Epidermal melanocyte (primary cell): ENCODE data around the gene MATN3.

ENCODE experiments used
- DNase-seq: peaks from one replicate; pipeline ENCODE4 v3.0.0; 2011; ENCODE audit warnings: low spot score; ENCODE audit not compliant: insufficient read length

The MATN3 gene

DNA sequence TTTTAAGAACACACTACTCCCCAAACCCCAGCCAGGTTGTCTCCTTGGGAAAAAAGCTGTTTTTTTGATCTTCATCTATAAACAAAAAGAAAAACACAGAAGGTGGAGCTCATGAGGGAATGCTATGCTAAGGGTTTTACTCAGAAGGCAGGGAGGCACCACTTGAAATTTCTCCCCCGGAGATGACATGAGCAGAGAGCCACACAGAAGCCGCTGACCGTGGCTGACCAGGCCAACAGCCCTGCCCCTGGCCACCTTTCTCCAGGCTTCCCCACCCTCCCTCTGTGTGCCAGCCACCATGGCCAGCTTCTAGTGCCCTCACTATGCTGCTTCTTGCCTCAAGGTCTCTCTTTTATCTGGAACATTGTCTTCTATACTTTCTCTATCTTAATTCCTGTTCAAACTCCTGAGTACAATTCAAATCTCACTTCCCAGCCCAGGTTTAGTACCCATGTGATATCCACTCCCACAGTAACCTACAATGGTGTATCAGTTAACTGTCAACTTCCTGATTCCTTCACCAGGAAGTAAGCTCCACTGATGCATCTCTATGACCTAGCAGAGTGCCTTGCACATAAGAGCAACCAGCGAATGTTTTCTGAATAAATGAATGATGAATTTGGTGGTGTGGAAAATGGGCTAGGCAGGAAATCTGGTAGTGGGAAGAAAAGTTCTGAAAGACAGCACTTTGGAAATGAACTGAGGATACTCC lies 23.6 kb upstream of the MATN3 start:
- no peak for DNase-seq

DNA sequence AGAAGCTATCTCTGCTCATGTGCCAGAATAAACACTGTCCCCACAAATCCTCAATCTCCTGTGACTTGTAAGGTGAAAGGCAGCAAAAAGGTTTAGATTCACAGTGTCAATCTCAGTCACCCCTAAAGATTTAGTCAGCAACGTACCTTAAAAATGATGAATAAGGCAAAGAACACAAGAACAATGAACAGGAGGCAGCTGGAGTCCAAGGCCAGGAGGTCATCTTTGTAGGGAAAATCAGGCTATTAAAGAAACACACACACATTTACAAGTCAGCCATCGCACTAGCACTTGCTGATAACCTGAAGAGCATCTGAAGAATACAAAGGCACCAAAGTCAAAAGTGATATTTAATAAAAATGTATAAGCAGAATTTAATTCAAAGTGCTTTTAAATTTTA lies 22.4 kb upstream of the MATN3 start:
- DNase-seq, result no peak

DNA sequence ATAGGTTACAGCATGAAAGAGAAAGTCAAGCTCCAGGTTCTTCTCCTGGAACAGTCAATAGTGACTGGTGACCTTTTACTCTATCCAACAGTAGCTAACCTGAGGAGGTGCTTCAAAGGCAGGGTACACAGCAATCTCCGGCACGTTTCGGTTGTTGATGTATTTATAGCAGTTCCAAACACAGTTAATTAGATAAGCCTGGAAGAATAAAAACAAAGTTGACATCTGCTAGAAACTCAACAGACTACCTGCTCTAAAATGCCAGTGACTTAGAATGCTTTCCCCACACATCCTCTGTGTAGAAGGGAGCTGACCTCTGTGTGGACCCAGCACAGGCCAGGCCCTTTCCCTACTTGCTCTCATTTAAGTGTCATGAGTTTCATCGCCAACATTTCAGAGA lies 21.8 kb upstream of the MATN3 start:
- DNase-seq, result no peak

DNA sequence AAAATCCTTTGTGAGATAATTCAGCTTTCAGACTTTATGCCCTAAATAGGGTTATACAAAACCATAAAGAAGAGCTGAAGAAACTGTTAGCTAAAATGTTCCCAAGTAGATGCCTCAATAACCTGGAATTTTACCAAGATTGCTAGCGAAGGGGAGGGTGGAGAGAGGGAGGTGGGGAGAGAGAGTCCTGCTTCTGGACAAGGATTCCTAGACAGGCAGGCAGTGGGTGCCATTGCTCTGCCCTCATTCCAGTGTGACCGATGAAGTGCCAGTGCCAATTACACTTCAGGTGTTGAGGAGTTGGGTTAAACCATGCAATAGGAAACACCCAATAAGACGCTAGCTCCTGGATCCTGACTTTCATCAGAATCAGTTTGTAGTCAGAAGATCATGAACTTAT lies 20.9 kb upstream of the MATN3 start:
- DNase-seq, result no peak

DNA sequence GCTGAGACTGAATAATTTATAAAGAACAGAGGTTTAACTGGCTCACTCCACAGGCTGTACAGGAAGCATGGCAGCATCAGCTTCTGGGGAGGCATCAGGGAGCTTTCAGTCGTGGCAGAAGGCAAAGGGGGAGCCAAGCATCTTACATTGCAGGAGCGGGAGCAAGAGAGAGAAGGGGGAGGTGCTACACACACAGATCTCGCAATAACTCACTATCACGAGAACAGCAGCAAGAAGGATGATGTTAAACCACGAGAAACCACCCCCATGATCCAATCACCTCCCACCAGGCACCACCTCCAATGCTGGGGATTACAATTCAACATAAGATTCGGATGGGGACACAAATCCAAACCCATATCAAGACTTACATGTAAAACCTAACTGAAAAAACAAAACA lies 17.8 kb upstream of the MATN3 start:
- no peak for DNase-seq

DNA sequence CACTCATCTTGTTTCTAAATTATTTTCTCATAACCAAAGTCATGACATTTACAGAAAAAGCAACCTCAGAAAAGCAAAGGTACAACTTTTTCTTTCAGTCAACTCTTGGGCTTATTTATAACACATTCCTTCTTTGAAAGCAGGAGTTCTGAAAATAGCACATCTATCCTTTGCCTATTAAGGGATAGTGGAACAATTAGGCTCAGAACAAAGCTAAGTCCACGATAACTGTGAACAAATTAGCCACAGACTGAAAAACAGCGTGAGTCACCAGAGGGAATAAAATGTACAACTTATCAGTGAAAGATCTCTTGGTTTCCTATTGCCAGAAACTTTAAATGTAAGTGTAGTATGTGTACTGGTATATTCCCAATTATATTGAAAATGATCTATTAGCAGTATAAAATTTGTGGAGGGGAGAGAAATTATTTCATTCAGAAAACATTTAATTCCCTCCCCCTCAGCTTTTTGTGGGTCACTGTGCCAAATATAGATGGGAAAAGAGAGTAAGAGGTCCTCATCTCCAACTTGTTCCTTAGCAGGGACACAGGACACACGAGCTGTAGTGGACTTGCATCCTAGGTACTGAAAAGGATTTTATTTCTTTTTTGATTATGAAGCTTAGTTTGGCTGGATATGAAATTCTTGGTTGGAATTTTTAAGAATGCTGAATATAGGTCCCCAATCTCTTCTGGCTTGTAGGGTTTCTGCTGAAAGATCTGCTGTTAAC lies 15.4 kb upstream of the MATN3 start:
- DNase-seq, result no peak

DNA sequence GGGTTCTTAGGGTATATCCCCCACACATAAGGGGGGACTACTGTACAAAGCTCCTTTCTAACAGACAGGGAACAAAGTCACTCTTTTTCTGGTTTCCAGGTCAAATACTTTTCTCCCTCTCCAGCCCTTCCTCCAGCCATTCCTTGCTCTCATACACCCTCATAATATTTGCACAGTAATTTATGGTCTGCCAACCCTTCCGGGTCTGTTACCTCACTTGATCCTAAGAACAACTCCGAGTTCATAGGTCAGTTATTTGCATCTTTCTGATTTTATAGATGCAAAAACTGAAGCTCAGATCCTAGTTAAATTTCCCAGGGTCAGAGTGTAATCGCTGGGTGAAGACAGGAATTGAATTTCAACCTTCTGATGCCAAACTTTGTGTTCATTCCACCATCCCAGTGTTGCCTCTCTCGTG lies 14.8 kb upstream of the MATN3 start:
- no peak for DNase-seq

DNA sequence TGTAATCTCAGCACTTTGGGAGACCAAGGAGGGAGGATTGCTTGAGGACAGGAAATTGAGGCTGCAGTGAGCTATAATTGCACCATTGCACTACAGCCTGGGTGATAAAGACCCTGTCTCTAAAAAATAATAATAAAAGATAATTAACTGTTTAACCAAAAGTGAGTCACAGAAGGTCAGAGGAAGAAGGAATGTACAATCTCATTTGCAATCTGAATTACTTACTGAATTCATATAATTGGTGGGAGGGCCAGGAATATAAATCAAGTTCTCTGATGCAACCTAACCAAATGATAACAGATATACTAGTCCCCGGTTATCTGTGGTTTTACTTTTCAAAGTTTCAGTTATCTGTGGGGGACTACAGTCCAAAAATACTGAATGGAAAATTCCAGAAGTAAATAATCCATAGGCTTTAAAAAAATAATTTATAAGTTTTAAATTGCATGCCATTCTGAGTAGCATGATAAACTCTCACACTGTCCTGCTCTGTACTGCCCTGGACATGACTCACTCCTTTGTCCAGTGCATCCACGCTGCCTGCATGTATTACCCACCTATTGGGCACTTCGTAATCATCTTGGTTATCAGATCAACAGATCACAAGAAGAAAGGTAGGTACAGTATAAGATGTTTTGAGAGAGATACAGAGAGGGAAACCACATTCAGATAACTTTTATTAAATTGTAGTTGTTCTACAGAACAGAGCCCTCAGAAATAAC lies 12.8 kb upstream of the MATN3 start:
- DNase-seq, result no peak

DNA sequence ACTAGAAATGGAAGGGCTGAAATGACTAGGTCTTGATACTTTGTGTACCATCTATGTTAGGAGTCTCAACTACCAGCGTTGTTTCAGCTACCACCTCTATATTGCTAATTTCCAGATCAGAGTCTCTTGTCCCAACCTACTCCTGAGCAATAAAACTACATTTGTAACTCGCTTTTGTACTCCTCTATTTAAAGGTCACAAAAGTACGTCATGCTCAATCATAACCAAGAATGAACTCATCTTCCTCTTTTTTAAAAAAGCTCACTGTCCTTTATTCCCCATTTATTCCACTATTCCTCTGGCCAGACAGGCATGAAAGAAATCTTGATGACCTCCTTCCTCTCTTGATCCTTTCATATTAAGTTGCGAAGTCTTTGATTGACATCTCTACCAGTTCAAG lies 11.2 kb upstream of the MATN3 start:
- DNase-seq, result no peak

DNA sequence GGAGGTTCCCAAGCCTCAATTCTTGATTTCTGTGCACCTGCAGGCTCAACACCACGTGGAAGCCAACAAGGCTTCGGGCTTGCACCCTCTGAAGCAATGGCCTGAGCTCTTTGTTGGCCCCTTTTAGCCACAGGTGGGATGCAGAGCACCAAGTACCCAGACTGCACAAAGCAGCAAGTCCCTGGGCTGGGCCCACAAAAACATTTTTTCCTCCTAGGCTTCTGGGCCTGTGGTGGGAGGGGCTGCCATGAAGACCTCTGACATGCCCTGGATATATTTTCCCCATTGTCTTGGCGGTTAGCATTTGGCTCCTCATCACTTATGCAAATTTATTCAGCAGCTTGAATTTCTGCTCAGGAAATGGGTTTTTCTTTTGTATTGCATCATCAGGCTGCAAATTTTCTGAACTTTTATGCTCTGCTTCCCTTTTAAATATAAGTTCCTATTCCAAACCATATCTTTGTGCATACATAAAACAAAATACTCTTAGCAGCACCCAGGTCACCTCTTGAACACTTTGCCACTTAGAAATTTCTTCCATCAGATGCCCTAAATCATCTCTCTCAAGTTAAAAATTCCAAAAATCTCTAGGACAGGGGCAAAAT lies 9.0 kb upstream of the MATN3 start:
- DNase-seq, result no peak

DNA sequence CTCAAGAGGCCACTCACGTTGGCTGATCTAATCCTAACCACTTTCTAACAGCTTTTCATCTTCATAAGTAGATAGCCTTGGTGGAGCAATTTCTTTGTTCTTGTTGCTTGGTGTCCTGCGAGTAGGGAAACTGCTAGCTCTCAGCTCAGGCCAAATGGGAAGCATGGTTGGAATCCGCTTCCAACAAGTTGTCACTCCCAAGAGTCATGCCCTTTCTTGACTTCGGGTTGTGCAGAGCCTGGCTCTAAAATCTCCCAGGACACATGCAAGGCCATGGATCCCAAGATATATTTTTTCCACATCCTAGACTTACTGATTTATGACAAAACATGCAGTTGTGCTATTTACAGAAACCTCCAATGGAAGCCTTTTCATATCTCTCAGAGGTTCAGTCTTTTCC lies 7.3 kb upstream of the MATN3 start:
- DNase-seq, result no peak

DNA sequence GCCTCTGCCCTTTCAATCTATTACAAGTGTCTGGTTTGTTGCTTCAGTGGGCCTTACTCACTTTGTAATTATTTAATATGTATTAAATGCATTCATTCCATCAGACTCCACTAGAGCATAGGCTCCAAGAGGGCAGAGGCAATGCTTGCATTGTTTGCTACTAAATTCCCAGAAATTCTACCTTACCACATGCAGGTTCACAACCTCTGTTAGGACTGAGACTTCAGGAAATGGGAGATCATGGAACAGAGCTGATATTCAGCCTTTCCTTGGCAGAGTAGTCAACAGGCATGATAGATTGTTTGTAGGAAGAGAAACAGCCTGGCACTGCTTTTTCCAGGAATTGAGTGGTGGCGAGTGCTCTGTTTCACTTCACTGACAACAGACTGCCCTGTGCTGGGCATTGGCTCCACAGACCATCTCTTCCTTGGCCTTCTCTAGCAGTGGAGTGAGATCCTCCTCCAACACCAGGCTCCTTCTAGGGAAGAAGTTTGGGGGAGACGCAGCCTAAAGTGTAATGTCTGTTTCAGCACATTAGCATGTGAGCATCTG lies 6.2 kb upstream of the MATN3 start:
- no peak for DNase-seq

DNA sequence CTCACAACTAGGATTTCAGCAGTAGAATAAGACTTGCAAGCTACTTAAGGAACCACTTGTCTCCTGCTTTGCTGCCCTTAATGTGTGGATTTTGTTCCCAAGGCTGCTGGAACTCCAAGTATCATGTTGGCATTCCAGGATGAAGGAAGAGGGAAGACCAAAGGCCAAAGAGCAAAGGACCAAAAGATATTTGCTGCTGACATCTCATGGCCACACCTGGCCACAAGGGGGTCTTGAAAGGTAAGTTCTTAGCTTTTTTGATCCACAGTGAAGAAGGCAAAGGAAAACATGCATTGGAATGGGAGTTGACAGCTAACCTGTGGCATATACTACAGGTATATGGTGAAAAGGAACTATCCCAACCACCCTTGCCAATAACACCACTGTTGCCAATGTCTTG lies 3.9 kb upstream of the MATN3 start:
- no peak for DNase-seq

DNA sequence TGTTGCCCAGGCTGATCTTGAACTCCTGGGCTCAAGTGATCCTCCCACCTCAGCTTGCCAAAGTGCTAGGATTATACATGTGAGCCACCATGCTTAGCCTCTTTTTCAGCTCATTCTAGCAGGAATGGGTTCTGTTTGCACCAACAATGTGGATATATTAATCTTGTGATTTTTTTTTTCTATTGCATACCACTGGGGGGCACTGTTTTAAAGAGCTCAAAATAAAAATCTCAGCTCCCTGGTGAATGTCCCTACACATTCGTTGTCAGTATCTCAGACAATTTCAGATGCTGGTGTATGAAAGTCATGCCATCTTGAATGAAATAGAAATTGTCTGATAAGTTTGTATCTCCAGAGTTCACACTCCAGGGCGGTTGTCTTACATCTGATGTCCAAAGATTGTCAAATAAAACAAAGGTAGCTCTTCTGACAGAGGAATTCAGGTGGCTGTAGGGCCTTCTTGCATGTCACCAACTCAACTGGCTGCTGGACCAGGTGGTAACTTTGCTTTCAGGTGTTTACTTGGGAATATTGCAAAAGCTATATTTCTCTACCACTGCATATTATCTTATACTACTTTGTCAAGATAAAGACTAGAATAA lies 3.1 kb upstream of the MATN3 start:
- DNase-seq, result peak; percentile 77

DNA sequence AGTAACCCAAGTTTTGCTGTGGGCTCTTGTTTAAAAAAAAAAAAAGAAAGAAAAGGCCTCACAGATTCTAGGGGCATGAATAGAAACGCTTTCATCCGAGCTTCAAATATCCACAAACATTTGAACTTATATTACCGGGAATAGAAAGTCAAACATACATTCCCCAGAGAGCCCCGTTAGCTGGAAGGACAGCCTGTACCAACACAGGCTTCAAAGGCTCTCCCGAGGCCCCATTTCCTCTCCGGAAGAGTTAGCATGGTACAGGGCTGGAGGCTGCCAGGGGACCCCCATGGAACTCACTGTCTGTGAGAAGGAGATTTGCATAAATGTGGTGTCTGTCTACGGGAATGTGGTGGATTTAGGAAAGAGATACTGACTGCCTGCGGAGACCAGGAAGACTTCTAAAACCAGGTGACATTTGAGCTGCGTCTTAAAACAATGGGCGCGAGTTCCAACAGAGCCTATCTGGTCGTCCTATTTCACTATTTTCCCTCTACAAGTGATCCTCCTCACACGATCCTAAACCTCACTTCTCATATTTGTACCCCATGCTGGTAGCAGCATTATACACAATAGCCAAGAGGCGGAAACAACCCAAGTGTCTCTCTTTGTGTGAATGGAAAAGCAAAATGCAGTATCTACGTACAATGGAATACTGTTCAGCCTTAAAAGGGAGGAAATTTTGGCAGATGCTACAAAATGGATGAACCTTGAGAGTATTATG lies 820 bp upstream of the MATN3 start:
- DNase-seq, result peak; percentile 32

DNA sequence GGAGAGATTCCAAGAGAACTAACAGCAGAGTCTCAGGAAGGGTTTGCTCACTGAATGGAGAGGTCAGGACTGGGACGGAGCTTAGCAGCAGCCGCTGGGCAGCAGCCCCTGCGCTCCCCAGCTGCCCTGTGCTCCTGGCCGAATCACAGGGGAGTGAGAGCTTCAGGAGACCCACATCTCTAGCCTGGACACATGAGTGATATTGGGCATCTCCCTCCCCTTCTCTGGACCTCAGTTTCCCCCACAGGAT lies 511 bp downstream of the MATN3 start:
- DNase-seq, result no peak

DNA sequence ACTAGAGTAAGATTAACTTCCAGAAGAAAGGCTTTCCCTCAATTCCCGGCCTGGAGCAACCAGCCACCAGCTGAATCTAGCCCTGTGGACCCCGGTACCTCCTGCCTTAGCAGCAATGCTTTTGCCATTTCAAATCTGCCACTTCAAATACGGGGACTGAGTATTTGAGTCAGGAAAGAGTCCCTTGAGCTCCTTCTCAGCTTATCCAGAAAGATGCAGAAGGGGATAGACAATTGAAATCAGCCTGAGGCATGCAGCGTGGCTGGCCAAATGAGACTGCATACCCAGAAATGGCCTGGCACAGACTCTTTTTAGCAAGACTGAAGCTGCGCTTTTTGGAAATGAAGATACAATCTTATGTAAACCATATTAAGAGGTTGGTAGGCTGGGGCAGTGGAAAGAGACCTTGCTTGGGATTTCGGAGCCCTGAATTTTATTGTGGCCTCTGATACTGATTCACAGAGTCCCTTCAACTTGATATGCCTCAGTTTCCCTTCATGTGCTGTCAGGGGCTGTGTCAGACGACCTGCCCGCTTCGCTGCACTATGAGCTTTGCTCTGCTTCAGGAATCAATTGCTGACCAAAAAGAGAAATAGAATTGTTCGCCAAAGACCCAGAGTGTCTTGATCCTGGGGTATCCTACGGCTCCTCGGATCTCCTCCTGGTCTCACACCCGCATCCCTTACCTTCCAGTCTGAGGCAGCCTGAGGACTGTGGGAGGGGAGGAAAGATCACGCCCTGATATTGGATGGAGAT lies 1.0 kb downstream of the MATN3 start:
- DNase-seq, result no peak

DNA sequence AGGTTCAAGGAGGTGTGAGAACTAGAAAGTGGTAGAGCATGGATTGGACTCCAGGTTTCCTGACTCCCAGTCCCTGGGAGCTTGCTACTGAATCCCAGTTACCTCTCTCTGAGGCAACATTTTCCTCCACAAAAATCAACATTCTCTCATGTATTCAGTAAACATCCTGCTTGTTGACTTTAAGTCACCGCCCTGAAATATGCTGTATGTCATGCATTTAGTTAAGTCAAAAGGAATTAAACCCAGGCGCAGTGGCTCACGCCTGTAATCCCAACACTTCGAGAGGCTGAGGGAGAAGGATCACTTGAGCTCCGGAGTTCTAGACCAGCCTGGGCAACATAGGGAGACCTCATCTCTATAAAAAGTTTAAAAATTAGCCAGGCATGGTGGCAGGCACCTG lies 3.8 kb downstream of the MATN3 start:
- no peak for DNase-seq

DNA sequence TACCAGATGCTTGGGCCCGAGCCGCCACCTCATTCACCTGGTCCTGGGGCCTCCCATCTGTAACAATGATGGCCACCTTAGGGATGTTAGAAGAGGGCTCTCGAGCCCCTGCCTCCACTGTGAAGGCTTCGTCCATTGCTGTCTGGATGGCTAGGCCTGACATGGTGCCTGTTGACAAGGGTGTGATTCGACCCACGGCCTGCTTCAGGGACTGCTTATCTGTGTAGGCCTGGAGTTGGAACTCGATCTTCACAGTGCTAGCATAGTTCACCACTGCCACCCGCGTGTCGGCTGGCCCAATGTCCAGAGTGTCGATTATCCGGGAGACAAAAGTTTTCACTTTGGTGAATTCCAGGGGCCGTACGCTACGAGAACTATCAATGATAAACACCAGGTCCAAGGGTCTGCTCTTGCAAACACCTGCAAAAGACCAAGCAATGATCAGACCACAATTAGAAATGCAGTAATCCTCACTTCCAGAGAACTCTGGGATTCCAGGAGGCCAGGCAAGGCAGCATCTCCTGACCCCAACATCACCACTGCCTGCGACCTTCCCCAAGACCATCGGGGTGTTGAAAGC lies 6.5 kb downstream of the MATN3 start:
- DNase-seq, result no peak

DNA sequence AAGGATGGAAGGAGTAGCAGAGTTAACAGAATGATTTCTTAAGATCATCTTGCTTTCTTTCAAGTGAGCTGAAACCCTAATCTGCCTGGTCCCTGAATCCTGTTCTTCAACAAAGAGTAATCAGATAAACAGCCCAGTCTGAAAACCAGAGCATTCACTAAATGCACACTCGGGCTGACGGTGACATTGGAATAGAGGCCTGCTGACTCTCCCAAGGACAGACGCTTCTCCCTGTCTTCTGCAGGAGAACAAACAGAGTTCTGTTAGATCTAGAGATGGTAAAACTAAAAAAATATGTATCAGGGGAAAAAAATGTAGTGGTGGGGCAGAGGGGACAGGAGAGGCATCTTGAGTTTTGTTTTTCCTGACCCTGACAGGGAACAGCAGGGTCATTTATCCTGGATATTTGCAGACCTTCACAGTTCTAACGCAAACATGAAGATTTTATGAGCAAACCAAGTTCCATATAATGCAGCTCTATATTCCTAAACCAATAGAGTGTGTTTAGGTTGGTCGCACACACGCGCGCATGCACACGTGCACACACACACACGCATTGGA lies 7.3 kb downstream of the MATN3 start:
- DNase-seq, result no peak
